22Rv1 (cell line): ENCODE measurements around the gene SKP2.

Source experiments
- ZFX ChIP-seq: fragments of 450-650 bp; IDR thresholded peaks from 2 replicates; pipeline ENCODE4 v1.6.1; 2017; ENCODE audit warnings: antibody characterized with exemption, borderline replicate concordance
- TF ChIP-seq, protein P1 (sequence below): fragments of 450-650 bp; IDR thresholded peaks from 2 replicates; pipeline ENCODE4 v1.5.1; 2017; ENCODE audit warnings: mild to moderate bottlenecking

DNA sequence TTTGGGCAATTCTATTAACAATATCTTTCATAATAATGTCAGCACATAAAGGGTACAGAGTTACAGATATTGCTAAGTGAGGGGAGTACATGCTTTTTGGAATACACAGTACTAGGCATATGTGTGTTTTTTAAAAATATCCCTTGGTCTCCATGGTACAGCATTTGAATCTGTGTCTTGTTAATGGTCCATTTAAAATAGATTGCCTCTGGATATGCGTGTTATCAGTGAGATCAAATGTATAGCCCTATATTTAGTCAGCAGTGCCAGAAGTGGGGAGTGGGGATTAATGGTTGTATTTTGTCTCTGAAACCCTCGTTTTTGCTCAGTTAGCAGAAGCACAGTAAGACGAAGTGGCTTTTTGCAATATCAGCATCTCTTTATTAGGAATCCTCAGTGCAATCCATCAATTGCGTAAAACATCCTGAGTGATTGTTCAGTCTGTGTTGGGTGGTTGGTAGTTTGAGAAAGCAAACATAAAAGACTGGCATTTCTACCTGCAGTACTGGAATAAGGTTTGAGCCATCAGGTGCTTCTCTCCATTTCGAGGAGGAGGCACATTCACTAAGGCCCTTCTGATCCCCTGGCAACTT is 19.0 kb downstream of the SKP2 start:
- TF ChIP-seq, protein P1, sequence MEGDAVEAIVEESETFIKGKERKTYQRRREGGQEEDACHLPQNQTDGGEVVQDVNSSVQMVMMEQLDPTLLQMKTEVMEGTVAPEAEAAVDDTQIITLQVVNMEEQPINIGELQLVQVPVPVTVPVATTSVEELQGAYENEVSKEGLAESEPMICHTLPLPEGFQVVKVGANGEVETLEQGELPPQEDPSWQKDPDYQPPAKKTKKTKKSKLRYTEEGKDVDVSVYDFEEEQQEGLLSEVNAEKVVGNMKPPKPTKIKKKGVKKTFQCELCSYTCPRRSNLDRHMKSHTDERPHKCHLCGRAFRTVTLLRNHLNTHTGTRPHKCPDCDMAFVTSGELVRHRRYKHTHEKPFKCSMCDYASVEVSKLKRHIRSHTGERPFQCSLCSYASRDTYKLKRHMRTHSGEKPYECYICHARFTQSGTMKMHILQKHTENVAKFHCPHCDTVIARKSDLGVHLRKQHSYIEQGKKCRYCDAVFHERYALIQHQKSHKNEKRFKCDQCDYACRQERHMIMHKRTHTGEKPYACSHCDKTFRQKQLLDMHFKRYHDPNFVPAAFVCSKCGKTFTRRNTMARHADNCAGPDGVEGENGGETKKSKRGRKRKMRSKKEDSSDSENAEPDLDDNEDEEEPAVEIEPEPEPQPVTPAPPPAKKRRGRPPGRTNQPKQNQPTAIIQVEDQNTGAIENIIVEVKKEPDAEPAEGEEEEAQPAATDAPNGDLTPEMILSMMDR: no peak
- TF ChIP-seq ZFX: no peak
